ENCODE data around the gene FMN2. TPM values are rescaled to one million over a fixed set of nuclear protein-coding genes. Genes with fewer than 3 reads are reported as not detected.

Gene FMN2
- total RNA-seq, 3 donors from 2014 or later (not counting 1 experiment from before 2014, with no cell fraction given), result not detected

DNA sequence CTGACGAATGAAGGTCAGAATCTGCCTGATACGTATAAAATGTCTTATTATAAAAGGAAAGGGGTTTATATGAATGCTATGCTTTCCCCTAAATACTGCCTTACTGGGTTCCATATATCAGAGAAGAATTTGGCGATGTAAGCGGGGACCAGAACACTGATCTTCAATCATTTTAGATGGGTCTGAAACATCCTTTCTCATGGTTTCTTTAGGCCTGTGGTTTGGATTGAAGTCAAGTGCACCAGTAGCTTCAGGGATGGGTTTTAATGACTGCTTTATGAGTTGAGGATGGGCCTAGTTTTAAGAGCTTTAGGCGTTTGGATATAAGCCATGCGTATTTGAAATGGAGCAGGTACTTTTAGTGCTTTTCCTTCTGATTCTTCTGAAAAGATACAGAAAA is 6.9 kb downstream of the FMN2 start:
- Mint-ChIP-seq H3K27me3 (ENCODE audit: low read depth in 2 of 2) (peaks cover 6 to 38% of the 10 kb centered on the region in 2 donors), H3K9me3 (peaks cover 0 to 2% of the 10 kb centered on the region in 2 donors), H3K4me1 (no peaks in the 10 kb centered on the region), H3K27ac (no peak overlapping the region), H3K4me3 (no peak overlapping the region), H3K36me3 (no peaks in the 10 kb centered on the region)
- Histone ChIP-seq H3K27me3 (ENCODE audit: control insufficient read depth, insufficient read depth, low read length) (peaks cover 6% of the 10 kb centered on the region), H3K27ac (ENCODE audit: low read length) (no peak overlapping the region), H3K4me3 (ENCODE audit: low read length) (no peak overlapping the region), H3K4me1 (ENCODE audit: control insufficient read depth, insufficient read depth, low read length) (no peaks in the 10 kb centered on the region), H3K9me3 (ENCODE audit: control insufficient read depth, insufficient read depth, low read length) (no peaks in the 10 kb centered on the region), H3K36me3 (ENCODE audit: control insufficient read depth, insufficient read depth, low read length) (no peaks in the 10 kb centered on the region)
- DNase-seq (no peak), ATAC-seq (no peak)
- TF ChIP-seq, protein P1, sequence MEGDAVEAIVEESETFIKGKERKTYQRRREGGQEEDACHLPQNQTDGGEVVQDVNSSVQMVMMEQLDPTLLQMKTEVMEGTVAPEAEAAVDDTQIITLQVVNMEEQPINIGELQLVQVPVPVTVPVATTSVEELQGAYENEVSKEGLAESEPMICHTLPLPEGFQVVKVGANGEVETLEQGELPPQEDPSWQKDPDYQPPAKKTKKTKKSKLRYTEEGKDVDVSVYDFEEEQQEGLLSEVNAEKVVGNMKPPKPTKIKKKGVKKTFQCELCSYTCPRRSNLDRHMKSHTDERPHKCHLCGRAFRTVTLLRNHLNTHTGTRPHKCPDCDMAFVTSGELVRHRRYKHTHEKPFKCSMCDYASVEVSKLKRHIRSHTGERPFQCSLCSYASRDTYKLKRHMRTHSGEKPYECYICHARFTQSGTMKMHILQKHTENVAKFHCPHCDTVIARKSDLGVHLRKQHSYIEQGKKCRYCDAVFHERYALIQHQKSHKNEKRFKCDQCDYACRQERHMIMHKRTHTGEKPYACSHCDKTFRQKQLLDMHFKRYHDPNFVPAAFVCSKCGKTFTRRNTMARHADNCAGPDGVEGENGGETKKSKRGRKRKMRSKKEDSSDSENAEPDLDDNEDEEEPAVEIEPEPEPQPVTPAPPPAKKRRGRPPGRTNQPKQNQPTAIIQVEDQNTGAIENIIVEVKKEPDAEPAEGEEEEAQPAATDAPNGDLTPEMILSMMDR (IDR thresholded peaks at IDR 0.05), result no peak
- intact Hi-C loops (cut with micrococcal nuclease), result no loop called here
- 93% methylated on average over 6 of the region's 6 CpGs for WGBS (ENCODE audit: insufficient coverage)

DNA sequence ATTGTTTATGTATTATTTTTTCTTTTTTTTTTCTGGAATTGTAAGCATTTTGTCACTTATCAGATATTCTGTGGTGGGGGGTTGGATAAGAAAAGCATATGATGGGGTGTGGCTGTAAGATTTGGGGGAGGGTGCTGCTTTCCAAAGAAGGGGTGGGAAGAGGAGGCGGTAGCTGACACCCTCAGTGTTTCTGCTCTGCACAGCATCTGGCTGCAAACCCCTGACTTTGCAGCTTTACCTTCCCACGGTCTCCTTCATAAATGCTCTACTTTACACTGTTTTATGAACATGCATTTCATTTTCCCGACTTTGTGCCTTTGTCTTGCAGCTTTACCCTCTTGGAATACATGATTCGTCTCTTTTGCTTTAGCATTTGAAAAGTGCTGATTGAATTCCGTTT is 7.6 kb downstream of the FMN2 start:
- peaks cover 6 to 32% of the 10 kb centered on the region in 2 donors for H3K27me3 Mint-ChIP-seq (ENCODE audit: low read depth in 2 of 2)
- no peak overlapping the region for H3K27ac Mint-ChIP-seq
- Histone ChIP-seq H3K9me3 (ENCODE audit: control insufficient read depth, insufficient read depth, low read length) (no peaks in the 10 kb centered on the region), H3K4me3 (ENCODE audit: low read length) (no peak overlapping the region), H3K4me1 (ENCODE audit: control insufficient read depth, insufficient read depth, low read length) (no peaks in the 10 kb centered on the region), H3K36me3 (ENCODE audit: control insufficient read depth, insufficient read depth, low read length) (no peaks in the 10 kb centered on the region), H3K27ac (ENCODE audit: low read length) (no peak overlapping the region), H3K27me3 (ENCODE audit: control insufficient read depth, insufficient read depth, low read length) (peaks cover 3% of the 10 kb centered on the region)
- no peaks in the 10 kb centered on the region for H3K4me1 Mint-ChIP-seq
- TF ChIP-seq, protein P1 (IDR thresholded peaks at IDR 0.05), result no peak
- no peak for ATAC-seq
- intact Hi-C loops (cut with micrococcal nuclease), result no loop called here
- no peak for DNase-seq
- H3K36me3 Mint-ChIP-seq, result no peaks in the 10 kb centered on the region
- H3K4me3 Mint-ChIP-seq, result no peak overlapping the region
- peaks cover 0 to 2% of the 10 kb centered on the region in 2 donors for H3K9me3 Mint-ChIP-seq
- WGBS (ENCODE audit: insufficient coverage), result 59% methylated on average over 5 of the region's 5 CpGs

DNA sequence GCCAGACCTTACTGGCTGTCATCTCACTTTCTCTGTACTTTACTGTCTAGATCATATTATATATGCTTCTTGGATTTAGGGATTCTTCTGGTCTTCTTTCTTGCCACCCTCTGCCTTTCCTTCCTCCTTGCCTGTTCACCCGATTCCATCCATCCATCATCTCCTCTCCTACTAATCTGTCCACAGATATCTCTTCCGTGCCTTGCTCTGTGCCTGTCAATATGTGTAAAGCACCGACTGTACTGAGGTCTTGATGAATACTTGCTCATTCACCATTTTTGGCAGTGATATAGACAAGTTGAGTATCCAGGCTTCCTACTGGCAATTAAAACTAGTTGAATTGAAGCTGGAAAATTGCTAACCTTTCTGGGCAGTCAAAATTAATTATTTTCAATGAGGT is 8.1 kb downstream of the FMN2 start:
- Histone ChIP-seq H3K9me3 (ENCODE audit: control insufficient read depth, insufficient read depth, low read length) (no peaks in the 10 kb centered on the region), H3K4me1 (ENCODE audit: control insufficient read depth, insufficient read depth, low read length) (no peaks in the 10 kb centered on the region), H3K36me3 (ENCODE audit: control insufficient read depth, insufficient read depth, low read length) (no peaks in the 10 kb centered on the region), H3K4me3 (ENCODE audit: low read length) (no peak overlapping the region), H3K27ac (ENCODE audit: low read length) (no peak overlapping the region), H3K27me3 (ENCODE audit: control insufficient read depth, insufficient read depth, low read length) (peaks cover 2% of the 10 kb centered on the region)
- 64% methylated on average over 3 of the region's 3 CpGs for WGBS (ENCODE audit: insufficient coverage)
- Mint-ChIP-seq H3K36me3 (no peaks in the 10 kb centered on the region), H3K9me3 (peaks cover 0 to 2% of the 10 kb centered on the region in 2 donors), H3K4me1 (no peaks in the 10 kb centered on the region), H3K27me3 (ENCODE audit: low read depth in 2 of 2) (peaks cover 6 to 32% of the 10 kb centered on the region in 2 donors), H3K4me3 (no peak overlapping the region), H3K27ac (no peak overlapping the region)
- intact Hi-C loops (cut with micrococcal nuclease), result no loop called here
- no peak for ATAC-seq
- TF ChIP-seq, protein P1 (IDR thresholded peaks at IDR 0.05), result no peak
- DNase-seq, result no peak

DNA sequence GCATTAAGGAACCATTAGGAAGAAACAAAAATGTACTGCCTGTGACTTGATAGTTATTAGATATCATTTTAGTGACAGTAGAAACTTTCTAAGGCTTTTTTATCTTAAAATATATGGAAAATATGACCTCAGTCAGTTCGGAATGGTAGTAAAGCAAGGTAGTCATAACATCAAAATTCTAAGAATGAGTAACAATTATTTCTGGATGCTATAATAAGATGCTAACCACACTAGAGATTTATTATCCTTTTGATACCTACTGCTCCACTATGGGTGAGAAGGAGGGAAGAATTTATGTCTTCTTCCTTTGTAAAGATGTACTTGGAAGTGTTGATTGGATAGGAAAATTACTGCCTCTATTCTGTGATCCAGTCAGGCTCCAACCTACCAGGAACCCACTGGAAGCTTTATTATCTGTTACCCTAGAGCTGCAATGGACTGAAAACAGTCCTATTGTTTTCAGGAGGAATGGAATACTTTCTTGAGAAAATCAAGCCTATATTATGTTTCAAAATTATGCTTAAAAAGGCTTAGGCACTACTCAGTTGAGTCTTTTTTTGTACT is 8.8 kb downstream of the FMN2 start:
- Mint-ChIP-seq H3K4me3 (no peak overlapping the region), H3K36me3 (no peaks in the 10 kb centered on the region), H3K9me3 (peaks cover 0 to 2% of the 10 kb centered on the region in 2 donors), H3K27me3 (ENCODE audit: low read depth in 2 of 2) (peaks cover 4 to 25% of the 10 kb centered on the region in 2 donors), H3K27ac (no peak overlapping the region), H3K4me1 (no peaks in the 10 kb centered on the region)
- Histone ChIP-seq H3K27me3 (ENCODE audit: control insufficient read depth, insufficient read depth, low read length) (peaks cover 2% of the 10 kb centered on the region), H3K9me3 (ENCODE audit: control insufficient read depth, insufficient read depth, low read length) (no peaks in the 10 kb centered on the region), H3K4me3 (ENCODE audit: low read length) (no peak overlapping the region), H3K27ac (ENCODE audit: low read length) (no peak overlapping the region), H3K4me1 (ENCODE audit: control insufficient read depth, insufficient read depth, low read length) (no peaks in the 10 kb centered on the region), H3K36me3 (ENCODE audit: control insufficient read depth, insufficient read depth, low read length) (no peaks in the 10 kb centered on the region)
- DNase-seq (no peak), ATAC-seq (no peak)
- TF ChIP-seq, protein P1 (IDR thresholded peaks at IDR 0.05), result no peak
- intact Hi-C loops (cut with micrococcal nuclease), result no loop called here
- no CpG with 5 or more reads among the region's 1 CpG for WGBS (ENCODE audit: insufficient coverage)
